BJ (cell line): ENCODE measurements around the gene STK4. TPM values are rescaled to one million over a fixed set of nuclear protein-coding genes. Genes with fewer than 3 reads are reported as not detected.

Experiments used
- CTCF ChIA-PET: fragments of 350-600 bp; formaldehyde crosslinking; extraction: SDS; loops from one replicate; lab custom pipeline; 2021; ENCODE audit warnings: antibody characterized with exemption, inconsistent platforms; lab: Yijun Ruan, JAX
- POLR2A ChIA-PET: fragments of 300-600 bp; sonication (Branson Sonifier 250); formaldehyde crosslinking; extraction: SDS; loops from one replicate; lab custom pipeline; 2021; ENCODE audit warnings: antibody characterized with exemption; lab: Charles Lee
- DNase-seq: peaks from one replicate; pipeline ENCODE4 v3.0.0-alpha.2; 2011; ENCODE audit warnings: low read depth
- H3K27me3 ChIP-seq: 2 replicates; pipeline ENCODE4 v1.6.0; 2011; ENCODE audit warnings: low read length; ENCODE audit not compliant: control insufficient read depth, insufficient read depth
- H3K36me3 ChIP-seq: 2 replicates; pipeline ENCODE4 v1.5.1; 2011; ENCODE audit warnings: low read length; ENCODE audit not compliant: control insufficient read depth, insufficient read depth
- H3K4me3 ChIP-seq: 2 replicates; pipeline ENCODE4 v1.5.1; 2011; ENCODE audit warnings: low read depth, mild to moderate bottlenecking, control low read depth, low read length
- CTCF ChIP-seq: IDR thresholded peaks from 2 replicates; pipeline ENCODE4 v1.5.1; 2011; ENCODE audit warnings: low read depth, mild to moderate bottlenecking, control low read depth, inconsistent platforms, low read length, moderate library complexity; ENCODE audit not compliant: insufficient read depth
- polyA plus RNA-seq: library from polyadenylated mRNA; depleted of rRNA; stranded (reverse); fragments of >200 nt; gene quantifications from 2 replicates; pipeline ENCODE4 v1.2.3, GENCODE V29; 2011

Gene STK4
- polyA plus RNA-seq, 1 experiment = 12.4 TPM

GRCh38 chr20:44961011-44961869 lies 5.1 kb upstream of the STK4 start:
- POLR2A ChIA-PET = no interaction called here
- H3K36me3 ChIP-seq = no peaks in the 10 kb centered on the region

GRCh38 chr20:44961870-44962267 lies 4.4 kb upstream of the STK4 start:
- TF ChIP-seq CTCF = no peak
- Histone ChIP-seq H3K27me3 (no peaks in the 10 kb centered on the region), H3K4me3 (no peak overlapping the region), H3K36me3 (no peaks in the 10 kb centered on the region)
- ChIA-PET CTCF (interaction anchor here (0.7 to 1.0 kb wide), 2 partner anchors 12 to 50 kb away, joined by 3 read pairs; no protein-coding TSS in a partner anchor), POLR2A (no interaction called here)
- no peak for DNase-seq

More at GRCh38 chr20:44961011-44961869, 5.1 kb upstream of the STK4 start:
- TF ChIP-seq CTCF = no peak
- H3K4me3 ChIP-seq = no peak overlapping the region
- no peaks in the 10 kb centered on the region for H3K27me3 ChIP-seq
- DNase-seq = no peak
- CTCF ChIA-PET = interaction anchor here (0.7 to 4.1 kb wide), 4 partner anchors 12 to 68 kb away, joined by 3 to 15 read pairs (median 3); no protein-coding TSS in a partner anchor

- H3K36me3 ChIP-seq = no peaks in the 10 kb centered on the region
- no peak for TF ChIP-seq CTCF
- POLR2A ChIA-PET = no interaction called here
Measured at GRCh38 chr20:44962483-44962882, 3.8 kb upstream of the STK4 start.

GRCh38 chr20:44963325-44964215 lies 2.7 kb upstream of the STK4 start:
- Histone ChIP-seq H3K27me3 (no peaks in the 10 kb centered on the region), H3K36me3 (no peaks in the 10 kb centered on the region), H3K4me3 (no peak overlapping the region)
- no peak for DNase-seq
- TF ChIP-seq CTCF = no peak
- CTCF ChIA-PET = interaction anchor here (0.6 to 1.7 kb wide), 3 partner anchors 71 to 216 kb away, joined by 3 to 5 read pairs (median 3); no protein-coding TSS in a partner anchor
- POLR2A ChIA-PET = no interaction called here

More at GRCh38 chr20:44962483-44962882, 3.8 kb upstream of the STK4 start:
- no peaks in the 10 kb centered on the region for H3K27me3 ChIP-seq
- no peak overlapping the region for H3K4me3 ChIP-seq
- CTCF ChIA-PET = interaction anchor here (1.0 to 1.7 kb wide), 2 partner anchors 11 to 133 kb away, joined by 3 to 5 read pairs; no protein-coding TSS in a partner anchor
- no peak for DNase-seq
